ENCODE measurements around the gene MAGEB17. TPM values are rescaled to one million over a fixed set of nuclear protein-coding genes. Genes with fewer than 3 reads are reported as not detected.

Gene MAGEB17
- total RNA-seq, 2 experiments from 2014 or later, result not detected

DNA sequence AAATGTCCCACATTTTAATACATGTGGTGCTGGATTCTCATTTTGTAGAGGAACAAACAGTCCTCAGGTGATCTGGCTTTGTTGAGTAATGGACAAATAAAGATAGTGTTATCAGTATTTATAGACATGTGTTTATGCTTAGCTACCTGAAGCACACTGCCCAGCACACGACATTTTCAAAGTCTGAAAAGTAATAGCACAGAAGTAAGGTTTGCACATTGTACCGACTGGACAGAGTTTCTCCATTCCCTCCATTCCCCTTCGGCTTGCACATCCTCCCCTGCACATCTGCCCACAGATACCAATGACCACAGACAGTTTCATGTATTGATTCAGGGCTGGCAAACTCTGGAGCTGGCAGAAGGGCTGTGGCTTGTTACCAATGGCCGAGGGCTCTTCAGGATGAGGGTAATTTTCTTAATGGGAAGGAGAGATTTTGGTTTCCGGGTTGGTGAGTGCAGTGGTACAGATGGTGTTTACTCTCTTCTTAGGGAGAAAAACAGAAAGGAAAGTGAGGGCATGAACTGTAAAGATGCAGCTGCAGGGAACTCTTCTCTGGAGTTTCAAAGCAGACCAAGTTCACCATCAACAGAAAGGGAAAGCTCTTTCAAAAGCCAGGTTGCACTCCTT is 41.6 kb upstream of the MAGEB17 start:
- peaks cover 19% of the 10 kb centered on the region for H3K27me3 Mint-ChIP-seq
- ChIA-PET POLR2A (interaction anchor here (0.5 to 1.2 kb wide), 2 partner anchors 14 to 384 kb away, joined by 3 read pairs; no protein-coding TSS in a partner anchor), CTCF (interaction anchor here (1.0 kb wide), 1 partner anchor 13 kb away, joined by 3 read pairs; no protein-coding TSS in a partner anchor)
- DNase-seq, result no peak
- H3K36me3 Mint-ChIP-seq (ENCODE audit: low read depth), result no peaks in the 10 kb centered on the region
- intact Hi-C loops (cut with micrococcal nuclease), result no loop called here
- no peak for ATAC-seq
- peaks cover 2% of the 10 kb centered on the region for H3K4me1 Mint-ChIP-seq (ENCODE audit: low read depth)
- TF ChIP-seq, protein P1, sequence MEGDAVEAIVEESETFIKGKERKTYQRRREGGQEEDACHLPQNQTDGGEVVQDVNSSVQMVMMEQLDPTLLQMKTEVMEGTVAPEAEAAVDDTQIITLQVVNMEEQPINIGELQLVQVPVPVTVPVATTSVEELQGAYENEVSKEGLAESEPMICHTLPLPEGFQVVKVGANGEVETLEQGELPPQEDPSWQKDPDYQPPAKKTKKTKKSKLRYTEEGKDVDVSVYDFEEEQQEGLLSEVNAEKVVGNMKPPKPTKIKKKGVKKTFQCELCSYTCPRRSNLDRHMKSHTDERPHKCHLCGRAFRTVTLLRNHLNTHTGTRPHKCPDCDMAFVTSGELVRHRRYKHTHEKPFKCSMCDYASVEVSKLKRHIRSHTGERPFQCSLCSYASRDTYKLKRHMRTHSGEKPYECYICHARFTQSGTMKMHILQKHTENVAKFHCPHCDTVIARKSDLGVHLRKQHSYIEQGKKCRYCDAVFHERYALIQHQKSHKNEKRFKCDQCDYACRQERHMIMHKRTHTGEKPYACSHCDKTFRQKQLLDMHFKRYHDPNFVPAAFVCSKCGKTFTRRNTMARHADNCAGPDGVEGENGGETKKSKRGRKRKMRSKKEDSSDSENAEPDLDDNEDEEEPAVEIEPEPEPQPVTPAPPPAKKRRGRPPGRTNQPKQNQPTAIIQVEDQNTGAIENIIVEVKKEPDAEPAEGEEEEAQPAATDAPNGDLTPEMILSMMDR (IDR thresholded peaks at IDR 0.05), result no peak
- H3K4me3 Mint-ChIP-seq, result no peak overlapping the region
- no peaks in the 10 kb centered on the region for H3K9me3 Mint-ChIP-seq
- H3K27ac Mint-ChIP-seq, result no peak overlapping the region

DNA sequence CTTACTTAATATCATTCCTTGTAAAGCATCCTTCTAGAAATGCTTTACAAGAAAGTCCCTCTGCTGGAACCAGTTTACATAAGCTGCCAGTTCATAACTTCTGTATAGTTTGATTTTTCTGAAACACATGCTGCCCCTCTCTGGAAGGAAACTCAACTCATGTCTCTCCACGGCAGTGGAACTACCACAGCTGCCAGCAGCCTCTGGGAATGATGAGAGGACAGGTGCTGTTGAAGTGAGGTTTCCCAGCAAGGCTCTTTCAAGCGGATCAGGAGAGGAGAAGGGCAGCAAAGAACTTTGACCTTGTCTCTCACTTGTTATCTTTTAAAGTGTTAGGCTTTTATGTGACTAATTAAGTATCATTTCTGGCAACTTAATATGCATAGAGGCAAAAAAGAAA is 36.6 kb upstream of the MAGEB17 start:
- no peak for ATAC-seq
- no peak for DNase-seq
- intact Hi-C loops (cut with micrococcal nuclease), result no loop called here

DNA sequence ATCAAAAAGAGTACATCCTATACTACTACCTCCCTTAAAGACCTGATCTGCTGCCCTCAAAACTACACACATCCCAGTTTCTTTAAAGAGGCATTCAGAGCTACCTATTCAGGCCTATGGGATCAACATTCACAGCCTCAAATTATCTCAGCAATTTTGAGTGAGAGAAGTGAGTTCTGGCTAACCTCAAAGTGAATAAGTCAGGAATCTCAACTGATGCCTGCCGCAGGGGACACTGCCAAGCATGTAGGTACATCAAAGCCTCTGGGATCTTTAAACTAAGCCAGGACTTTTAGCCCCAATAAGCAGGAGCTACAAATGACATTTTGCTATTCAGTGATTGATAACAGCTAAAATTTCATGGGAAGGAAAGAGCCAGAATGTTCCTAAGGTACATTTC is 32.3 kb upstream of the MAGEB17 start:
- Mint-ChIP-seq H3K9me3 (no peaks in the 10 kb centered on the region), H3K27ac (no peak overlapping the region), H3K27me3 (peaks cover 7% of the 10 kb centered on the region), H3K4me1 (ENCODE audit: low read depth) (no peaks in the 10 kb centered on the region), H3K4me3 (no peak overlapping the region), H3K36me3 (ENCODE audit: low read depth) (no peaks in the 10 kb centered on the region)
- DNase-seq (no peak), ATAC-seq (no peak)
- ChIA-PET CTCF (interaction anchor here (2.1 kb wide), 1 partner anchor 12 kb away, joined by 5 read pairs; no protein-coding TSS in a partner anchor), POLR2A (no interaction called here)
- intact Hi-C loops (cut with micrococcal nuclease), result no loop called here
- TF ChIP-seq, protein P1 (IDR thresholded peaks at IDR 0.05), result no peak

More for the DNA sequence above, 36.6 kb upstream of the MAGEB17 start:
- Mint-ChIP-seq H3K4me1 (ENCODE audit: low read depth) (no peaks in the 10 kb centered on the region), H3K27ac (no peak overlapping the region), H3K4me3 (no peak overlapping the region), H3K36me3 (ENCODE audit: low read depth) (no peaks in the 10 kb centered on the region), H3K27me3 (peaks cover 12% of the 10 kb centered on the region), H3K9me3 (no peaks in the 10 kb centered on the region)
- CTCF ChIA-PET, result no interaction called here
- TF ChIP-seq, protein P1 (IDR thresholded peaks at IDR 0.05), result no peak
- POLR2A ChIA-PET, result no interaction called here

DNA sequence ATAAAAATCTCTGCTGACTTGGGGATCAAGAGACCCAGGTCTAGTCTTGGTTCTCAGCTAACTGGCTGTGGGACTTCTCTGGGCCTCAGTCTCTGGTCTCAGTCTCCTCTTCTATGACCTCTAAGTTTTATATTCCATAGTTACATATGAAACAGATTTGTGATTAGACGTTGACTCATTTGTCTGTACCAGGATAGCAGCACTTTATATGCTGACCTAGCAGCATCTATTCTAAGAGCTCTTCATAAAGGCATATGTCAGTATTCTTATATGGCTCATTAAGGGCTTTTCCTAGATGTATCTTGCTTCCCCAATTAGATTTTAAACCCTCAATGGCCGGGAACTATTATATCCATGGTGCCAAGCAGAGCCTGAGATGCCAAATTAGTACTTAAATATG is 31.2 kb upstream of the MAGEB17 start:
- ChIA-PET POLR2A (no interaction called here), CTCF (no interaction called here)
- Mint-ChIP-seq H3K36me3 (ENCODE audit: low read depth) (no peaks in the 10 kb centered on the region), H3K27ac (no peak overlapping the region), H3K27me3 (peaks cover 5% of the 10 kb centered on the region), H3K4me1 (ENCODE audit: low read depth) (peaks cover 2% of the 10 kb centered on the region), H3K4me3 (no peak overlapping the region), H3K9me3 (no peaks in the 10 kb centered on the region)
- intact Hi-C loops (cut with micrococcal nuclease), result no loop called here
- no peak for DNase-seq
- ATAC-seq, result no peak
- TF ChIP-seq, protein P1 (IDR thresholded peaks at IDR 0.05), result no peak

DNA sequence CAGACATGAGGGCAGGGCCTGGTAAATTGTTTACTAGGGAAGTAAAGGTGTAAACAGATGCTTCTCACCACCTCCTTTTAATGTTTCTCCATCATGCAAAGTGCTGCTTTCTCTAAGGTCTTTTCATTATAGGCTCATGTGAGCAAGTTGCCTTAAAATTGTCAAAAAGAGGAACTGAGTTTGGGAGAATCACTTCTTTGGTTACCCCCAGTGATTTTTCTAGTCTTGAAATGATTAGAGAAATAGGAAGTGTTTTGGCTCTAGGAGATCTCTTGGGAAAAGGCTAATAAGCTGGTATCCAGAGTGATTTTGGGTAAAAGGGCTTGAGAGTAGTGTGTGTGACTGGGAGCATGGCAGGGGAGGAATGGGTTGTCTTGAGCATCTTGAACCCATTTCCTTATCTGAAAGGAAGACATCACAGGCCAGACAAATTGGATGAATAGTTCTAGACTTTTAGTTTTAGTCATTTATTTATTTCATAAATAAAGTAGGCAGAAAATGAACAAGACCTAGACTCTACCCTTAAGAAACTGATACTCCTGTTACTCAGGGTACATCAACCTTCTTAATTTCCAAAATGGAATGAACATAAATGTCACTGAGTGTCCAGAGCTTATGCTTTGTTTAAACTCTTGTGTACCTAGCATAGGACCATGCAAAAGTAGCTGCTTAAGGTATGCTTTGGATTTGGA is 29.7 kb upstream of the MAGEB17 start:
- Mint-ChIP-seq H3K4me1 (ENCODE audit: low read depth) (peaks cover 2% of the 10 kb centered on the region), H3K4me3 (no peak overlapping the region), H3K27ac (no peak overlapping the region), H3K27me3 (peaks cover 6% of the 10 kb centered on the region), H3K36me3 (ENCODE audit: low read depth) (no peaks in the 10 kb centered on the region), H3K9me3 (no peaks in the 10 kb centered on the region)
- intact Hi-C loops (cut with micrococcal nuclease), result no loop called here
- ChIA-PET POLR2A (no interaction called here), CTCF (interaction anchor here (1.3 kb wide), 1 partner anchor 14 kb away, joined by 5 read pairs; the partner anchor contains the start of gene GRPR)
- DNase-seq (no peak), ATAC-seq (no peak)
- TF ChIP-seq, protein P1 (IDR thresholded peaks at IDR 0.05), result no peak

Data from activated CD8-positive, alpha-beta T cell treated with anti-CD3 and anti-CD28 coated beads for 36 hours (primary cell).